HG02885 (cell line): ENCODE results near the gene AP4B1.

ENCODE experiments used
- ATAC-seq: cut with Tn5 transposase; IDR thresholded peaks from one replicate; pipeline ENCODE4 v1.9.1; 2021; ENCODE audit warnings: mild to moderate bottlenecking; ENCODE audit not compliant: unreplicated experiment, poor library complexity

The AP4B1 gene

GRCh38 chr1:113931451-113931851 lies 26.9 kb upstream of the AP4B1 start:
- no peak for ATAC-seq

GRCh38 chr1:113930499-113931161 lies 26.0 kb upstream of the AP4B1 start:
- peak; percentile 34 for ATAC-seq

- ATAC-seq = peak; percentile 38
Observed at GRCh38 chr1:113929750-113930498, 25.3 kb upstream of the AP4B1 start.

- peak; percentile 73 for ATAC-seq
Observed at GRCh38 chr1:113928941-113929749, 24.5 kb upstream of the AP4B1 start, which contains the start of gene HIPK1. Gene HIPK1, plus strand, starts transcription at chr1:113929324.

GRCh38 chr1:113928187-113928930 lies 23.8 kb upstream of the AP4B1 start:
- ATAC-seq = peak; percentile 36

GRCh38 chr1:113924473-113924872 lies 19.9 kb upstream of the AP4B1 start:
- ATAC-seq = no peak

- ATAC-seq = no peak
Observed at GRCh38 chr1:113922957-113923356, 18.4 kb upstream of the AP4B1 start.

GRCh38 chr1:113918243-113918642 lies 13.6 kb upstream of the AP4B1 start:
- no peak for ATAC-seq

GRCh38 chr1:113917400-113918082 lies 12.9 kb upstream of the AP4B1 start:
- ATAC-seq = no peak

- ATAC-seq = no peak
Observed at GRCh38 chr1:113916974-113917373, 12.4 kb upstream of the AP4B1 start.

GRCh38 chr1:113913887-113914664 lies 9.5 kb upstream of the AP4B1 start:
- ATAC-seq = no peak

- no peak for ATAC-seq
Observed at GRCh38 chr1:113913312-113913668, 8.7 kb upstream of the AP4B1 start.

GRCh38 chr1:113912594-113913311 lies 8.2 kb upstream of the AP4B1 start:
- no peak for ATAC-seq

- ATAC-seq = no peak
Observed at GRCh38 chr1:113905435-113905861, 849 bp upstream of the AP4B1 start.

- peak; percentile 33 for ATAC-seq
Observed at GRCh38 chr1:113904293-113904673, 316 bp downstream of the AP4B1 start.

- ATAC-seq = no peak
Observed at GRCh38 chr1:113903501-113904292, 902 bp downstream of the AP4B1 start.

- no peak for ATAC-seq
Observed at GRCh38 chr1:113901191-113901590, 3.4 kb downstream of the AP4B1 start.

GRCh38 chr1:113899111-113899510 lies 5.5 kb downstream of the AP4B1 start:
- no peak for ATAC-seq
